H1 (cell line): Measurements from ENCODE around the gene RNF8. TPM values are rescaled to one million over a fixed set of nuclear protein-coding genes. Genes with fewer than 3 reads are reported as not detected.

Source experiments
- CHD7 ChIP-seq: fragments of 300-600 bp; sonication (generic); IDR thresholded peaks from 2 replicates; pipeline ENCODE4 v1.7.1; 2012; ENCODE audit warnings: low read length, moderate library complexity, mild to moderate bottlenecking, inconsistent platforms; ENCODE audit not compliant: insufficient replicate concordance
- polyA plus RNA-seq, 7 experiments: library from polyadenylated mRNA; depleted of rRNA in 3 of 7; stranded (reverse) in 5 of 7; unstranded in 2 of 7; fragments of >200 nt in 5 of 7; fragments of 200-250 nt in 2 of 7; gene quantifications; 1 replicate in 5 of 7; 2 replicates in 1 of 7; 4 replicates in 1 of 7; pipeline versions ENCODE4 v1.2.1 to v1.2.3, GENCODE V29; 2011 to 2013; ENCODE audit warnings: missing spikeins in 2 of 7, mixed read lengths in 2 of 7
- total RNA-seq: library from RNA; stranded (reverse); fragmentation: NEBNext Ultra II Directional; extraction: Animal tissue kit (Norgen Biotek cat#: 25700); gene quantifications from 2 replicates; pipeline ENCODE4 v1.2.1, GENCODE V29; 2021

Gene RNF8
- total and polyA plus RNA-seq, 2 of the 8 experiments (the other 6 are each of a cell fraction or from before 2014, with no cell fraction given), result 20.3 to 44.7 TPM

DNA sequence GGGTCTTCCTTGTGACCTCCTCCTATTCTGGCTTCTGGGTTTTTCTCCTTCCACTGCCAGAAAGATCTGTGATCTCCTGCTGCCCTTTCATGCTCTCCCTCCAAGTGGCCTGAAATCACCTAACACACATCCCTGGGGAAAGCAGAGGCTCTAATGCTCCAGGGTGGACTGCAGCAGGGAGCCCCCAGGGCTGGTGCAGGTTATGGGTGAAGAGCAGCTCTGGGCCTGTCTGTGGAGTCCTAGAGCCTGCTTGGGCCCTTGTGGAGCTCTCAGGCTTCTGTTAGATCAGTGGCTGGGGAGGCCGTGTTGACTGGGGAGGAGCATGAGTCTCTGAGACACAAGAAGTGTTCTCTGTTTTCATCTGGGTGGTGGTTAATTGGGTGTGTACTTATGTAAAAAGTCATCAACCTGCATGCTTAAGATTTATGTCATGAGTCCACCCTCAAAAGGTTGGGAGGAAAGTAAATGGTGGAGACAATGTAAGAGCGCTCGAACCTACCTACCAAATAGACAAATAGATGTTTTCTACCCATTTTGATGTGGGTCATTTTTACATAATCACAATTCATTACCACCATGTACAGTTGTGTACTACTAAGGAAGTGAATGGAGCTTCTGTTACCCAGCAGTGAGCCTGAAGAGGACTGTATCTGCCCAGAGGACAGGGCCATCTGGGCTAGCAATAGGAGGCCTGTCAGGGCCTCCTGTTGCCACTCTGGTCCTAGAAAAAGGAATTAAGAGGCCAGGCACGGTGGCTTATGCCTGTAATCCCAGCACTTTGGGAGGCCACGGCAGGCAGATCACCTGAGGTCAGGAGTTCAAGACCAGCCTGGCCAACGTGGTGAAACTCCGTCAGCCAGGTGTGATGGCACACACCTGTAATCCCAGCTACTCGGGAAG is 32.0 kb upstream of the RNF8 start (continued):
- TF ChIP-seq CHD7, result no peak
